ENCODE results near the gene FAM8A1. TPM values are rescaled to one million over a fixed set of nuclear protein-coding genes. Genes with fewer than 3 reads are reported as not detected.

Gene FAM8A1
- total and polyA plus RNA-seq, 7 donors: 10.2 to 47.2 (median 17.4) TPM

GRCh38 chr6:17600527-17601385 lies 654 bp downstream of the FAM8A1 start:
- WGBS, 3 donors: 0 to 1% (median 0%) methylated on average over 62 to 77 of the region's 77 CpGs
- Histone ChIP-seq H3K9me3 (no peaks in the 10 kb centered on the region), H3K27ac (peak overlapping the region; percentile 98), H3K36me3 (ENCODE audit: insufficient read depth in 1 of 2, low read depth in 1 of 2) (peaks cover 0 to 29% of the 10 kb centered on the region in 2 donors), H3K27me3 (ENCODE audit: insufficient read depth in 3 of 3, low read length in 2 of 3) (no peaks in the 10 kb centered on the region), H3K4me1 (peaks cover 10% of the 10 kb centered on the region), H3K4me3 (peak overlapping the region; percentile 90)
- intact Hi-C loops (cut with DNase I): loop anchor here in 1 of 2 donors (2.0 kb wide), 1 partner anchor 106 kb away; the partner anchor contains the start of gene NUP153
- ATAC-seq (peak; percentile 57 to 69 (median 63)), DNase-seq (peak; percentile 62 to 79)
- no peak for TF ChIP-seq CTCF (IDR thresholded peaks at IDR 0.05)

GRCh38 chr6:17601386-17601703 lies 1.2 kb downstream of the FAM8A1 start:
- H3K36me3 ChIP-seq (ENCODE audit: insufficient read depth in 1 of 2, low read depth in 1 of 2): peaks cover 0 to 35% of the 10 kb centered on the region in 2 donors
- H3K9me3 ChIP-seq: no peaks in the 10 kb centered on the region
- TF ChIP-seq CTCF (IDR thresholded peaks at IDR 0.05): no peak
- WGBS, 3 donors: 6 to 9% (median 8%) methylated on average over 5 of the region's 5 CpGs
- H3K27me3 ChIP-seq (ENCODE audit: insufficient read depth in 3 of 3, low read length in 2 of 3): no peaks in the 10 kb centered on the region
- H3K4me3 ChIP-seq: peak overlapping the region; percentile 90
- ATAC-seq (no peak), DNase-seq (no peak)
- peak overlapping the region; percentile 98 for H3K27ac ChIP-seq
- intact Hi-C loops (cut with DNase I): loop anchor here in 1 of 2 donors (2.0 kb wide), 1 partner anchor 105 kb away; the partner anchor contains the start of gene NUP153
- H3K4me1 ChIP-seq: peaks cover 10% of the 10 kb centered on the region

GRCh38 chr6:17602888-17603287 lies 2.8 kb downstream of the FAM8A1 start:
- Histone ChIP-seq H3K9me3 (no peaks in the 10 kb centered on the region), H3K27me3 (ENCODE audit: insufficient read depth in 3 of 3, low read length in 2 of 3) (no peaks in the 10 kb centered on the region), H3K36me3 (ENCODE audit: insufficient read depth in 1 of 2, low read depth in 1 of 2) (peaks cover 0 to 51% of the 10 kb centered on the region in 2 donors), H3K4me1 (peaks cover 10% of the 10 kb centered on the region), H3K4me3 (no peak overlapping the region), H3K27ac (peak overlapping the region; percentile 7)
- intact Hi-C loops (cut with DNase I): no loop called here
- 14 to 38% (median 21%) methylated on average over 1 of the region's 1 CpG for WGBS, 3 donors
- ATAC-seq (no peak), DNase-seq (no peak)
- TF ChIP-seq CTCF (IDR thresholded peaks at IDR 0.05): no peak

- H3K4me3 ChIP-seq: no peak overlapping the region
- intact Hi-C loops (cut with DNase I): no loop called here
- peaks cover 9% of the 10 kb centered on the region for H3K4me1 ChIP-seq
- TF ChIP-seq CTCF (IDR thresholded peaks at IDR 0.05): no peak
- DNase-seq: no peak
- ATAC-seq: no peak
- H3K27ac ChIP-seq: no peak overlapping the region
- H3K36me3 ChIP-seq (ENCODE audit: insufficient read depth in 1 of 2, low read depth in 1 of 2): peaks cover 0 to 78% of the 10 kb centered on the region in 2 donors
- H3K27me3 ChIP-seq (ENCODE audit: insufficient read depth in 3 of 3, low read length in 2 of 3): no peaks in the 10 kb centered on the region
- 93 to 96% (median 96%) methylated on average over 4 of the region's 4 CpGs for WGBS, 3 donors
- H3K9me3 ChIP-seq: no peaks in the 10 kb centered on the region
Observed at GRCh38 chr6:17606606-17607005, 6.5 kb downstream of the FAM8A1 start.

Measured in psoas muscle (tissue), 8 donors.